NCI-H226 (cell line): Measurements from ENCODE around the gene FLT3LG.
A peak's percentile ranks its signal among the peaks of the same experiment; 100 is the strongest.

Experiments
- DNase-seq: peaks from one replicate; pipeline ENCODE4 v3.0.0-alpha.2; 2015

Gene FLT3LG

GRCh38 chr19:49489601-49490167 is 15.7 kb downstream of the FLT3LG start:
- DNase-seq, result no peak

GRCh38 chr19:49490287-49491029 is 16.4 kb downstream of the FLT3LG start:
- no peak for DNase-seq

- no peak for DNase-seq
These were observed 17.2 kb downstream of the FLT3LG start for GRCh38 chr19:49491030-49491803.

DNA sequence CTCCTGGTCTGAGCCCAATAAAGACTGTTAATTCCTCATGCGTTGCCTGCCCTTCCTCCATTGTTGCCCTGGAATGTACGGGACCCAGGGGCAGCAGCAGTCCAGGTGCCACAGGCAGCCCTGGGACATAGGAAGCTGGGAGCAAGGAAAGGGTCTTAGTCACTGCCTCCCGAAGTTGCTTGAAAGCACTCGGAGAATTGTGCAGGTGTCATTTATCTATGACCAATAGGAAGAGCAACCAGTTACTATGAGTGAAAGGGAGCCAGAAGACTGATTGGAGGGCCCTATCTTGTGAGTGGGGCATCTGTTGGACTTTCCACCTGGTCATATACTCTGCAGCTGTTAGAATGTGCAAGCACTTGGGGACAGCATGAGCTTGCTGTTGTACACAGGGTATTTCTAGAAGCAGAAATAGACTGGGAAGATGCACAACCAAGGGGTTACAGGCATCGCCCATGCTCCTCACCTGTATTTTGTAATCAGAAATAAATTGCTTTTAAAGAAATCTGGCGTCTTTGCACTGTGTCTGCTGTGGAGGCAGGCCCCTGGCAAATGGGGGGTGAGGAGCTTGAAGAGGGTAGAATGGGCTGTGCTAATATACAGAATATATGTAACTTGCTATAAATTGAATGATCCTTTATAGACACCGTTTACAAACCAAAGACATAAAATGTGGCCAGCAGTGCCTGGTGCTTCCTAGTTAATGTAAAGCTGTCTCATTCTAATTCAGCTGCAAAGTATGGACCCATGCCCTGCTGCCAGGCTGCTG is 18.0 kb downstream of the FLT3LG start:
- no peak for DNase-seq

- no peak for DNase-seq
These were observed 18.8 kb downstream of the FLT3LG start for GRCh38 chr19:49492573-49493405.

DNA sequence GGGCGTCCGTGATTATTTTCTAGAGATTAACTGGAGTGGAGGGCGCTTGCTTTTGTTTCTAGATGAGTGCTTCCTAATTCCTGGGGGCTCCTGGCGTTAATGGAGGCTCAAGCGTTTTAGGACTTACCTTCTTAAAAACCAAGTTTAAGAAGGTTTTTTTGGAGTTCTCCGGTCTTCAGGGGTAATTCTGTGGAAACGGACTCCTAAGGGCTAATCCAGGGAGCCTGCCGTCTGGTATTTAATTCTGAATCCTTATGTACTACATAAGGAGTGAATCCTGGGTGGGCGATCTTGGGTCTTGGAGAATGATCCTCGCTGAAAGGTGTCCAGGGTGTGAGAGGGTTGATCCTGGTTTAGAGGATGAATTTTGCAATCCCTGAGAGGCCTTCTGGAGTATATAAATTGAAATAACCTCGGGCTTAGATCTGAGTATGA is 22.6 kb downstream of the FLT3LG start:
- DNase-seq, result no peak

DNA sequence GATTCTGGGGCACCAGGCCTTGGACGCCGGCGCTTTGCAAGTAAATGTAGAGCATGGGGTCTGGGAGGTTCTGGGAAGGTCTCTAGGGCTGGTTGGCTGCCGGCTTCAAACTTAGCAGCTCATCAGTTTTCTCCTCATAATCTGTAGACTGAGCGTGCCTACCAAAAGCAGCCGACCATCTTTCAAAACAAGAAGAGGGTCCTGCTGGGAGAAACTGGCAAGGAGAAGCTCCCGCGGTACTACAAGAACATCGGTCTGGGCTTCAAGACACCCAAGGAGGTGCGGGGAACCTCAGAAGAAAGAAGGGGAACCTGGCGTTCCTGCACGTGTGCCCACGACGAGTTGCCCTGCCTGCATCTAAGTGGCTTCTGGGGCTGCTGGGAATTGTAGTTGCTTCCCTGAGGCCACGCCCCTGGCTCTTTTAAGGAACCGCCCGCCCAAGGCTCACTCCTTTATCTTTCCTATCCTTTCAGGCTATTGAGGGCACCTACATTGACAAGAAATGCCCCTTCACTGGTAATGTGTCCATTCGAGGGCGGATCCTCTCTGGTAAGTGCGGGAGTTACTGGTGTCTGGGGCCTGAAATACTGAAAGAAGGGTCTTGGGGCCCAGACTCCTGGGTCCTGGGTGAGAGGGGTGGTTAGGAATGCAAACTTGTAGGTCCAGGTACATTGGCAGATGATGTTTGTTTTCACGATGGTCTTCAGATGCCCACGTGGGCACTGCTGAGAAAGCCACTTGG is 23.2 kb downstream of the FLT3LG start:
- DNase-seq, result peak; percentile 42

DNA sequence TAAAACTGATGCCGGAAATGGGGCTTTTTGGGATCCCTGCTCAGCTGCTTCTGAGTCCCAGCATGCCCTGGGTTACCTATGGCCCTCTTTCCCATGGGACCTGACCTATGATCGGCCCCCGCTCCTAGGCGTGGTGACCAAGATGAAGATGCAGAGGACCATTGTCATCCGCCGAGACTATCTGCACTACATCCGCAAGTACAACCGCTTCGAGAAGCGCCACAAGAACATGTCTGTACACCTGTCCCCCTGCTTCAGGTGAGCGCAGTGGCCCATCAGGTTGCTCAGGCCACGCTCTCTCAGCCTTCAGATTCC is 23.7 kb downstream of the FLT3LG start:
- no peak for DNase-seq

DNA sequence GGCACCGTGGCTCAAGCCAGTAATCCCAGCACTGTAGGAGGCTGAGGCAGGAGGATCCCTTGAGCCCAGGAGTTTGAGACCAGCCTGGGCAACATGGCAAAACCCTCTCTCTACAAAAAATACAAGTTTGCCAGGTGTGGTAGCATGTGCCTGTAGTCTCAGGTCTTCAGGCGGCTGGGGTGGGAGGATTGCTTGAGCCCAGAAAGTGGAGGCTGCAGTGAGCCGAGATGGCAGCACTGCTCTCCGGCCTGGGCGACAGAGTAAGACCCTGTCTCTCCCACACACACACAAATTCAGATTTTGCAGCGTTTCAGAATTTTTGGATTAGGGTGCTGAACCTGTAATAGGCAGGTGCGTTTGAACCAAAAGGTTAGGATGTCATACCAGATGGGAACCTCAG is 24.5 kb downstream of the FLT3LG start:
- no peak for DNase-seq

DNA sequence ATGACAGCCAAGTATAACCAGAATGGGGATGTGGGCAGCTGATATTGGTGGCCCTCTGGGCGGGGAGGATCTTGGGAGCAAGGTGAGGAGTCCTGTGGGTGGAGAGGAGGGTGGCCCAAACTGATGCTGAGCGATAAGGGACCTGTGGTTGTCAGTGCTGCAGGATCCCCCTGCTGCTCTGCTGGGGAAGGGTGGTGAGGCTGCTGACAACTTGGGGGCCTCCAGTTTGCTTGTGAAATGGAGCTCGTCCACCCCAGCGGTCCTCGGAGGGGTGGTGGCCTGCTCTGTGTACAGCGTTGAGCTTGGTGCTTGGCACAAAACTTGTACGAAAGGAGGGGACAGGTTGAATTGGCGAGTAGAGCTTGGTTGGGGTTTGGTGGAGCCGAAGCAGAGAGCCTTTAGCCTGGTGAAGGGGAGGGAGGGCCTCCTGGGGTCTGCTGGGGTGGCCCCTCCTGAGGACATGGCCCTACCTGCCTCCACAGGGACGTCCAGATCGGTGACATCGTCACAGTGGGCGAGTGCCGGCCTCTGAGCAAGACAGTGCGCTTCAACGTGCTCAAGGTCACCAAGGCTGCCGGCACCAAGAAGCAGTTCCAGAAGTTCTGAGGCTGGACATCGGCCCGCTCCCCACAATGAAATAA is 25.1 kb downstream of the FLT3LG start:
- DNase-seq, result no peak

DNA sequence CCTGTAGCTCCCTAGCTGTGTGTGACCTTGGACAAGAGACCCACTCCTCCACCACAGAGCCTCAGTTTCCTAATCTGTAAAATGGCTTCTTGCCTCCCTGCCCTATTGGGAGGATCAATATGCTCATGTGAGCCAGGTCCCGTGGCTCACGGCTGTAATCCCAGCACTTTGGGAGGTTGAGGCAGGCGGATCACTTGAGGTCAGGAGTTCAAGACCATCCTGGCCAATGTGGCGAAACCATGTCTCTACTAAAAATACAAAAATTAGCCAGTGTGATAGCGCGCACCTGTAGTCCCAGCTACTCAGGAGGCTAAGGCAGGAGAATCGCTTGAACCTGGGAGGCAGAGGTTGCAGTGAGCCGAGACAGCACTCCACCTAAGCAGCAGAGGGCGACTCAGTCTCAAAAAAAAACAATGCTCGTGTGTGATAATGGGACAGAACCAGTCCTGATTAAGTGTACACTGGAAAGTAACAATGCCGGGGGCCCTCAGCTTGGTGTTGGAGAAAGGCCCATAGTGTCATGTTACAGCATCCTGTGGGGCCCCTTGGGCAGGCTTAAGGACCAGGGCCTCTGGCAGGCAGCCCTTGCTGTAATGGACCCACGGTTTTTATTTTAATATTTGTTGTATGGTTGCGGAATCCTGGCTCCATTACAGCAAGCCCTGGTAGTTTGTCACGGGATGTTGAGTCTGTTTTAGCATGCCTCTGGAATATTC is 29.0 kb downstream of the FLT3LG start:
- DNase-seq, result no peak

GRCh38 chr19:49503582-49503962 is 29.6 kb downstream of the FLT3LG start:
- DNase-seq, result no peak

GRCh38 chr19:49506575-49507105 is 32.6 kb downstream of the FLT3LG start:
- DNase-seq, result peak; percentile 36

- no peak for DNase-seq
These were observed 33.9 kb downstream of the FLT3LG start for GRCh38 chr19:49507803-49508494.

DNA sequence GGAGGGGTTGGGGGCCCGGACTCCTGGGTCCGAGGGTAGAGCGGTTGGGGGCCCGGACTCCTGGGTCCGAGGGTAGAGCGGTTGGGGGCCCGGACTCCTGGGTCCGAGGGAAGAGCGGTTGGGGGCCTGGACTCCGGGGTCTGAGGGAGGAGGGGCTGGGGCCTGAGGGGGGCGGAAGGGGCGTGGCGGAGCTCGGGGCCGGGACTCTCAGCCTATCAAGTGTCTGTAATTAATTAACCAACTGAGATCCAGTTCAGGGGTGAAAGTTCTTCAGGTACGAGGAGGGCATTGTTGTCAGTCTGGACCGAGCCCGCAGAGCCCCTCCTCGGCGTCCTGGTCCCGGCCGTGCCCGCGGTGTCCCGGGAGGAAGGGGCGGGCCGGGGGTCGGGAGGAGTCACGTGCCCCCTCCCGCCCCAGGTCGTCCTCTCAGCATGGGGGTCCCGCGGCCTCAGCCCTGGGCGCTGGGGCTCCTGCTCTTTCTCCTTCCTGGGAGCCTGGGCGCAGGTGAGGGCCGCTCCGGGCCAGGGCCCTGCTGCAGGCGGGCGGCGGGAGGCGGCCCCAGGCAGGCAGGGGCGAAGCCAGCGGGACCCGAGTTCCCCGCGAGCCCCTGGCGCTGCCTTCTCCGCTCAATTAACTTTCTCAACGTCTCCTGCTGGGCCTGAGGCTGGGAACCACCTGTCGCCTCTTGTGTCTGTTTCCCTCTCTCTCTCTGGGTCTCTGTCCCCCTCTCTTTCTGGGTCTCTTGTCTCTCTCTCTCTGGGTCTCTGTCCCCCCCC is 39.1 kb downstream of the FLT3LG start:
- DNase-seq, result no peak

GRCh38 chr19:49513746-49514118 is 39.7 kb downstream of the FLT3LG start:
- no peak for DNase-seq

DNA sequence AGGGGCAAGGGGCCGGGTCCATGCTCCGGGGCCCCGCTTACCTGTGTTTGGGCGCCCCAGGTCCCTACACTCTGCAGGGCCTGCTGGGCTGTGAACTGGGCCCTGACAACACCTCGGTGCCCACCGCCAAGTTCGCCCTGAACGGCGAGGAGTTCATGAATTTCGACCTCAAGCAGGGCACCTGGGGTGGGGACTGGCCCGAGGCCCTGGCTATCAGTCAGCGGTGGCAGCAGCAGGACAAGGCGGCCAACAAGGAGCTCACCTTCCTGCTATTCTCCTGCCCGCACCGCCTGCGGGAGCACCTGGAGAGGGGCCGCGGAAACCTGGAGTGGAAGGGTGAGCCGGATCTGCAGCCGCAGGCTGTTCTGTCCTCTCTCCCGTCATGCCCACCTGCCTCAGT is 40.1 kb downstream of the FLT3LG start:
- no peak for DNase-seq

DNA sequence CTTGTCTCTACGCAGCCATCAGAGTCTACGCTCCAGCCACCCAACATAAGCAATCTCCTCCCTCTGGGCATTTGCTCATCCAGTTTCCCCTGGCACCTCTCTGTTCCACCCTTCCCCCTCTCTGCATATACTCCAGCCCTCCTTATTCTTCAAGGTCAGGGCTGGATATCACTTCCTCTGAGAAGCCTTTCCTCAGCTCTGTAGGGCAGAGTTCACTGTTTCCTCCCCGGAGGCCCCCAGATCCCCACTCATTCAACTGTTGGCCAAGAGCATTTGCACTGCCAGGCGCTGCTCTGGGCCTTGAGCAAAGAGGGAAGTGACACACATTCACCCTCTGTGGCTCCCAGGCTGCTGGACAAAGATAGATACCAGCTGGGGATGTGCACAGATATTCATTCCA is 41.8 kb downstream of the FLT3LG start:
- DNase-seq, result no peak

DNA sequence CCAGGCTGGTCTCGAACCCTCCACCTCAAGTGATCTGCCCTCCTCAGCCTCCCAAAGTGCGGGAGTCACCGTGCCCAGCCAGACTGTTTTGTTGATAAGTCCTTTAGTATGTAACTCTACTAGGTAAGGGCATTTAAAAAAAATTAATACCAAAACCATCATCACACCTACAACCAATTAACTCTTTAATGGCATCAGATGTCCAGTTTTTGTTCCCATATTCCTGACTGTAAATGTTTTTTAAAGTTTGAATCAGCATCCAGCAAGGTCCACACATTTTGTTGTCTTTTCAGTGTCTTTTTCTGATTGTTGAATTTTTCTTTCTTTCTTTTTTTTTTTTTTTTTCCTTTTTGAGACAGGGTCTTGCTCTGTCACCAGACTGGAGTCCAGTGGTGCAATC is 44.0 kb downstream of the FLT3LG start:
- no peak for DNase-seq
